SH-SY5Y (cell line): ENCODE measurements around the gene SLC12A4.

Experiments
- GATA2 ChIP-seq: IDR thresholded peaks from 2 replicates; pipeline ENCODE4 v1.6.1; 2011; ENCODE audit warnings: mild to moderate bottlenecking, low read depth, low read length
- GATA3 ChIP-seq: IDR thresholded peaks from 2 replicates; pipeline ENCODE4 v1.6.1; 2011; ENCODE audit warnings: low read depth, mild to moderate bottlenecking, low read length, moderate library complexity

DNA sequence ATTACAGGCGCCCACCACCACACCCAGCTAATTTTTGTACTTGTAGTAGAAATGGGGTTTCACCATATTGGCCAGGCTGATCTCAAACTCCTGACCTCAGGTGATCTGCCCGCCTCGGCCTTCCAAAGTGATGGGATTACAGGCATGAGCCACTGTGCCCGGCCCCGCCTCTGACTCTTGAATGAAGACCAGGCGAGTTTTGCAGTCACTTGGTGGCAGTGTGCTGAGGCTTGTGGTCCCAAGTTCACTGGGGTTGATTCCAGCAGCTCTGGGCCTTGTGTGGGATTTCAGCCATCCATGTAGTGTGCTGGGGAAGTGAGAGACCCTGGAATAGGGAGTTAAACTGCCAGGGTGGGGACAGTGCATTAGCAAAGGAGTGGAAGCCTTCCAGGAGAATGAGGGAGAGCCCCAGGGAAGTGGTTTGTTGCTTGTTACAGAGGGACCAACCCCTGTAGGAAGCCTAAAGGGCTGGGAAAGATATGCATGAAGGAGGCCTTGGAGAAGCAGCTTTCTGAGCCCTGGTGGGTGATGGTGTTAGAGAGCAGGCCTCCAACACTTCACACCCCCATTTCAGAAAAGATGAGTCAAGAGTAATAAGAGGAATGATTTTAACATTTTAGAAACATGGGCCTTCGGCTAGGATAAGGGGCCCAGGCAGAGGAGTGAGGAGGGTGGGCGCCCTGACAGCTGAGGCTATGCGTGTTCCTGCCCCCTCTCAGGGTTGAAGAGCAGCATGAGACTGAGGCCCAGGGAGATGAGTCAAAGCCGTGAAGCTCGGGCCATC is 60.8 kb downstream of the SLC12A4 start:
- TF ChIP-seq GATA2, result no peak
- no peak for TF ChIP-seq GATA3
